Neural progenitor cell (in vitro differentiated cells): ENCODE measurements around the gene MYLIP. TPM values are rescaled to one million over a fixed set of nuclear protein-coding genes. Genes with fewer than 3 reads are reported as not detected.

Experiments
- DNase-seq: peaks from one replicate; pipeline ENCODE4 v3.0.0-alpha.2; 2016; ENCODE audit warnings: low spot score
- H2AFZ ChIP-seq: fragments of 200-600 bp; sonication (generic); replicated peaks from 2 replicates; pipeline ENCODE4 v1.6.1; 2016; ENCODE audit warnings: antibody characterized with exemption
- H3F3A ChIP-seq: fragments of 200-600 bp; sonication (generic); 2 replicates; pipeline ENCODE4 v1.6.1; 2016; ENCODE audit warnings: antibody characterized with exemption, low read depth
- H3K27ac ChIP-seq: fragments of 200-600 bp; sonication (generic); 2 replicates; pipeline ENCODE4 v1.5.1; 2016; ENCODE audit warnings: mild to moderate bottlenecking
- H3K27me3 ChIP-seq: fragments of 200-600 bp; sonication (generic); 2 replicates; pipeline ENCODE4 v1.6.1; 2016; ENCODE audit warnings: mild to moderate bottlenecking, moderate library complexity
- H3K36me3 ChIP-seq: fragments of 200-600 bp; sonication (generic); 2 replicates; pipeline ENCODE4 v1.5.1; 2016
- H3K4me1 ChIP-seq: fragments of 200-600 bp; sonication (generic); 2 replicates; pipeline ENCODE4 v1.6.1; 2016; ENCODE audit warnings: mixed run types
- H3K4me2 ChIP-seq: fragments of 200-600 bp; sonication (generic); 2 replicates; pipeline ENCODE4 v1.6.1; 2016
- H3K4me3 ChIP-seq: fragments of 200-600 bp; sonication (generic); 2 replicates; pipeline ENCODE4 v1.5.1; 2016
- H3K79me2 ChIP-seq: fragments of 200-600 bp; sonication (generic); 2 replicates; pipeline ENCODE4 v1.6.1; 2016; ENCODE audit warnings: low read depth
- H3K9ac ChIP-seq: fragments of 200-600 bp; sonication (generic); 2 replicates; pipeline ENCODE4 v1.6.1; 2016
- H3K9me3 ChIP-seq: fragments of 200-600 bp; sonication (generic); 2 replicates; pipeline ENCODE4 v1.5.1; 2016; ENCODE audit warnings: low read depth
- H4K20me1 ChIP-seq: fragments of 200-600 bp; sonication (generic); 2 replicates; pipeline ENCODE4 v1.6.1; 2016; ENCODE audit warnings: low read depth
- H3K27ac Mint-ChIP-seq: 3 replicates; pipeline ENCODE4 v1.8.0; 2021; ENCODE audit warnings: mixed read lengths
- H3K27me3 Mint-ChIP-seq: 2 replicates; pipeline ENCODE4 v1.8.0; 2022; ENCODE audit warnings: low read depth, mild to moderate bottlenecking, inconsistent platforms, moderate library complexity, mixed read lengths; ENCODE audit not compliant: insufficient read depth
- H3K36me3 Mint-ChIP-seq: 3 replicates; pipeline ENCODE4 v1.8.0; 2021; ENCODE audit warnings: mixed read lengths
- H3K4me1 Mint-ChIP-seq: 3 replicates; pipeline ENCODE4 v1.8.0; 2021; ENCODE audit warnings: mixed read lengths
- H3K4me3 Mint-ChIP-seq: 3 replicates; pipeline ENCODE4 v1.8.0; 2021; ENCODE audit warnings: mild to moderate bottlenecking, moderate library complexity, mixed read lengths
- H3K9me3 Mint-ChIP-seq: 3 replicates; pipeline ENCODE4 v1.8.0; 2020; ENCODE audit warnings: mixed read lengths
- CTCF ChIP-seq: fragments of 200-600 bp; sonication (generic); IDR thresholded peaks from 2 replicates; pipeline ENCODE4 v1.5.1; 2017; ENCODE audit warnings: antibody characterized with exemption, mild to moderate bottlenecking
- EZH2 ChIP-seq: fragments of 200-600 bp; sonication (generic); IDR thresholded peaks from 2 replicates; pipeline ENCODE4 v1.6.1; 2017; ENCODE audit warnings: antibody characterized with exemption, mild to moderate bottlenecking, moderate library complexity
- EZH2phosphoT487 ChIP-seq: fragments of 200-600 bp; sonication (generic); IDR thresholded peaks from 2 replicates; pipeline ENCODE4 v1.6.1; 2017; ENCODE audit warnings: antibody characterized with exemption
- total RNA-seq: library from RNA; depleted of rRNA; stranded (reverse); fragments of >200 nt; gene quantifications from 2 replicates; pipeline ENCODE4 v1.2.3, GENCODE V29; 2015; ENCODE audit warnings: low replicate concordance

The MYLIP gene
- total RNA-seq, 1 donor from 2014 or later: 8.2 TPM

- no peaks in the 10 kb centered on the region for H3K79me2 ChIP-seq
- H3K4me2 ChIP-seq: no peak overlapping the region
- no peaks in the 10 kb centered on the region for H4K20me1 ChIP-seq
- no peak overlapping the region for H3K27ac ChIP-seq
- H3K27me3 ChIP-seq: no peaks in the 10 kb centered on the region
- no peaks in the 10 kb centered on the region for H3K9me3 ChIP-seq
- Mint-ChIP-seq H3K36me3 (peaks cover 29% of the 10 kb centered on the region), H3K9me3 (no peaks in the 10 kb centered on the region), H3K27ac (no peak overlapping the region), H3K4me3 (no peak overlapping the region), H3K4me1 (no peaks in the 10 kb centered on the region), H3K27me3 (peaks cover 2% of the 10 kb centered on the region)
- DNase-seq: no peak
- H2AFZ ChIP-seq: no peak overlapping the region
- no peak overlapping the region for H3K4me3 ChIP-seq
- no peak overlapping the region for H3K9ac ChIP-seq
- TF ChIP-seq CTCF (no peak), EZH2phosphoT487 (no peak), EZH2 (no peak)
- H3K36me3 ChIP-seq: no peaks in the 10 kb centered on the region
- no peaks in the 10 kb centered on the region for H3K4me1 ChIP-seq
- H3F3A ChIP-seq: no peaks in the 10 kb centered on the region
These were observed 20.4 kb downstream of the MYLIP start for GRCh38 chr6:16149305-16149704.

GRCh38 chr6:16150098-16150497 is 21.2 kb downstream of the MYLIP start:
- Mint-ChIP-seq H3K9me3 (no peaks in the 10 kb centered on the region), H3K36me3 (peaks cover 29% of the 10 kb centered on the region)
- H3K36me3 ChIP-seq: no peaks in the 10 kb centered on the region

GRCh38 chr6:16153211-16153820 is 24.4 kb downstream of the MYLIP start:
- Mint-ChIP-seq H3K9me3 (no peaks in the 10 kb centered on the region), H3K4me1 (no peaks in the 10 kb centered on the region), H3K27me3 (peaks cover 2% of the 10 kb centered on the region), H3K27ac (no peak overlapping the region), H3K4me3 (no peak overlapping the region), H3K36me3 (peaks cover 13% of the 10 kb centered on the region)
- no peak overlapping the region for H3K4me3 ChIP-seq
- H2AFZ ChIP-seq: no peak overlapping the region
- peaks cover 6% of the 10 kb centered on the region for H3K4me1 ChIP-seq
- DNase-seq: no peak
- no peaks in the 10 kb centered on the region for H3K36me3 ChIP-seq
- no peaks in the 10 kb centered on the region for H4K20me1 ChIP-seq
- H3K79me2 ChIP-seq: no peaks in the 10 kb centered on the region
- no peaks in the 10 kb centered on the region for H3K27me3 ChIP-seq
- no peak overlapping the region for H3K4me2 ChIP-seq
- H3F3A ChIP-seq: no peaks in the 10 kb centered on the region
- TF ChIP-seq CTCF (no peak), EZH2phosphoT487 (no peak), EZH2 (no peak)
- no peak overlapping the region for H3K9ac ChIP-seq
- no peak overlapping the region for H3K27ac ChIP-seq
- no peaks in the 10 kb centered on the region for H3K9me3 ChIP-seq

More at GRCh38 chr6:16150098-16150497, 21.2 kb downstream of the MYLIP start:
- H3K27ac Mint-ChIP-seq: no peak overlapping the region
- no peak for DNase-seq
- Histone ChIP-seq H2AFZ (no peak overlapping the region), H3K4me1 (no peaks in the 10 kb centered on the region), H3F3A (no peaks in the 10 kb centered on the region), H3K79me2 (no peaks in the 10 kb centered on the region), H4K20me1 (no peaks in the 10 kb centered on the region), H3K9me3 (no peaks in the 10 kb centered on the region), H3K4me3 (no peak overlapping the region), H3K27me3 (no peaks in the 10 kb centered on the region), H3K9ac (no peak overlapping the region), H3K4me2 (no peak overlapping the region), H3K27ac (no peak overlapping the region)
- H3K4me3 Mint-ChIP-seq: no peak overlapping the region
- H3K4me1 Mint-ChIP-seq: no peaks in the 10 kb centered on the region
- TF ChIP-seq EZH2 (no peak), CTCF (no peak), EZH2phosphoT487 (no peak)
- peaks cover 2% of the 10 kb centered on the region for H3K27me3 Mint-ChIP-seq
